Thoracic aorta (tissue), 2 donors: Measurements from ENCODE around the gene WNT6. TPM values are rescaled to one million over a fixed set of nuclear protein-coding genes. Genes with fewer than 3 reads are reported as not detected.

ENCODE experiments used
- ATAC-seq: fragments of 150-250 bp; one replicate; pipeline ENCODE4 v1.8.0; 2017; ENCODE audit warnings: low read depth; ENCODE audit not compliant: insufficient number of reproducible peaks, low FRiP score
- DNase-seq: peaks from one replicate; pipeline ENCODE4 v3.0.0-alpha.2; 2020; ENCODE audit warnings: low spot score
- H3K27ac ChIP-seq, 2 donors: fragments of 200-600 bp; sonication (generic); 1 replicate in 1 of 2; 2 replicates in 1 of 2; pipeline ENCODE4 v1.5.1; 2016; ENCODE audit warnings: mild to moderate bottlenecking in 2 of 2, moderate library complexity in 2 of 2
- H3K27me3 ChIP-seq: fragments of 200-600 bp; sonication (generic); replicated peaks from 2 replicates; pipeline ENCODE4 v1.6.0; 2016; ENCODE audit warnings: mild to moderate bottlenecking; ENCODE audit not compliant: insufficient read depth
- H3K36me3 ChIP-seq: fragments of 200-600 bp; sonication (generic); one replicate; pipeline ENCODE4 v1.5.1; 2016
- H3K4me1 ChIP-seq, 2 donors: fragments of 200-600 bp; sonication (generic); 1 replicate in 1 of 2; 2 replicates in 1 of 2; pipeline versions ENCODE4 v1.5.1 to v1.6.0; 2016; ENCODE audit warnings: low read depth in 2 of 2, mild to moderate bottlenecking in 1 of 2; ENCODE audit not compliant: control insufficient read depth in 1 of 2
- H3K4me3 ChIP-seq: fragments of 200-600 bp; sonication (generic); 2 replicates; pipeline ENCODE4 v1.5.1; 2016; ENCODE audit warnings: mild to moderate bottlenecking
- H3K9me3 ChIP-seq: fragments of 200-600 bp; sonication (generic); 2 replicates; pipeline ENCODE4 v1.5.1; 2016
- CTCF ChIP-seq: fragments of 200-600 bp; sonication (generic); IDR thresholded peaks from one replicate; pipeline ENCODE4 v1.5.1; 2019; ENCODE audit warnings: antibody characterized with exemption
- total RNA-seq, 2 donors: library from RNA; depleted of rRNA; stranded (reverse); fragments of >200 nt; gene quantifications; one replicate each; pipeline versions ENCODE4 v1.1.0 to v1.2.3, GENCODE V29; 2016

WNT6 gene
- total RNA-seq, 2 donors from 2014 or later = 0.27 to 2.5 TPM

- no peak for ATAC-seq
- TF ChIP-seq CTCF = no peak
- no peak for DNase-seq
- H3K27ac ChIP-seq = no peak overlapping the region
- H3K4me3 ChIP-seq = no peak overlapping the region
- H3K36me3 ChIP-seq = no peaks in the 10 kb centered on the region
- H3K9me3 ChIP-seq = no peaks in the 10 kb centered on the region
- peaks cover 22% of the 10 kb centered on the region for H3K27me3 ChIP-seq
- H3K4me1 ChIP-seq = peaks cover 18 to 21% of the 10 kb centered on the region in 2 donors
These were observed 1.4 kb downstream of the WNT6 start for GRCh38 chr2:218860950-218861381.

DNA sequence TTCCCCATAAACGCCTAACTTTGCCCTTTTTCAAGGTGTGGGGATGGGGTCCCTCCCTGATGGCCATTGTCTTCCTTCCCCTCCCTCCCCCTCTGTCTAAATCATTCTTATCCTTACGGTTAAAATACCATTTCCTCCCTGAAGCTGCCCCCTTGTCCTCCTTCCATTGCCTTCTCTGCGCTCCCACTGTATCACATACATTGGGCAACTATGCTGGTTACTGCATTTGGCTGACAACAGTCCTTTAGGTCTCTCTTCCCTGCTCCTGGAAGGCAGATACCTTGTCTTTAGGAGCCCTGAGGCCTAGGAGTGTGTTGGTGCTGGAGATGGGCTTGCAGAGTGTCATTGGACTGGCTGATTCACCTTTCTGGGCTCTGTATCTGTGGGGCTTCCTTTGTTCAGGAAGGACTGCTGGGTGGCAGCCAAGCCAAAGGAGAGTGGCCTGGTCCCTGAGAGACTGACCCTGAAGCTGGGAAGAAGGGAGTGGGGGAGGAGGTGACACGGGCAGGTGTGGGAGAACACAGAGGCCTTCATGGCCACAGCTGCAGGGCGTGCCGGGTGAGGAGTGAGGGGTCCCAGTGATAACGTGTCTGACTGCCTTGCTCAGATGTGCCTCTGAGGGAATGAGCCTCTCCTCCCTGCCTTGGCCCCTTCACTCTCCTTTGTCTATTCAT lies 2.2 kb downstream of the WNT6 start:
- Histone ChIP-seq H3K4me1 (peaks cover 18 to 21% of the 10 kb centered on the region in 2 donors), H3K36me3 (no peaks in the 10 kb centered on the region), H3K4me3 (no peak overlapping the region), H3K27ac (no peak overlapping the region), H3K9me3 (no peaks in the 10 kb centered on the region), H3K27me3 (peaks cover 22% of the 10 kb centered on the region)
- no peak for TF ChIP-seq CTCF
- DNase-seq (no peak), ATAC-seq (no peak)

- Histone ChIP-seq H3K9me3 (no peaks in the 10 kb centered on the region), H3K4me3 (no peak overlapping the region), H3K36me3 (no peaks in the 10 kb centered on the region), H3K27ac (no peak overlapping the region), H3K27me3 (peaks cover 22% of the 10 kb centered on the region), H3K4me1 (peaks cover 18 to 21% of the 10 kb centered on the region in 2 donors)
- ATAC-seq (no peak), DNase-seq (no peak)
- no peak for TF ChIP-seq CTCF
These were observed 3.5 kb downstream of the WNT6 start for GRCh38 chr2:218863021-218863520.

GRCh38 chr2:218865396-218865795 lies 5.8 kb downstream of the WNT6 start:
- no peak for TF ChIP-seq CTCF
- ATAC-seq = no peak
- Histone ChIP-seq H3K9me3 (no peaks in the 10 kb centered on the region), H3K27me3 (peaks cover 12% of the 10 kb centered on the region), H3K4me3 (no peak overlapping the region), H3K4me1 (peaks cover 6 to 9% of the 10 kb centered on the region in 2 donors), H3K27ac (no peak overlapping the region), H3K36me3 (no peaks in the 10 kb centered on the region)
- no peak for DNase-seq

DNA sequence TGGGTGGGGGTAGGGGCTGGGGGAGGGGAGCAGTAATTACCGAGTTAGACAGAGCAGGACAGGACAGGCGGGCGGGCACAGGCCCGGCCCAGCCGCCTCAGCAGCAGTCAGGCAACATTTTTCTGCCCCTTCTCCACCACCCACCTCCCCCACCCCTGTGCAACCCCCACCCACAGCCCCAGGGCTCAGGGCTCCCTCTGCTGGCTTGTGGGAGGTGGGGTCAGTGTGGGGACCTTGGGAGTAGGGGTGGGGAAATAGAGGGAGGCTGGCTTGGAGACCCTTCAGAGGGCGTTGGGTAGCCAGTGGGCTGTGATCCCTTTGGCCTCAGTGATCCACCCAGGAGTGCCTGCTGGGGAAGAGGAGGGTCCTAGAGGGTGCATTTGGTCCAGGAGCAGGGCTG lies 6.4 kb downstream of the WNT6 start:
- H3K27ac ChIP-seq = no peak overlapping the region
- H3K4me1 ChIP-seq = peaks cover 3 to 4% of the 10 kb centered on the region in 2 donors
- peaks cover 9% of the 10 kb centered on the region for H3K27me3 ChIP-seq
- no peaks in the 10 kb centered on the region for H3K9me3 ChIP-seq
- TF ChIP-seq CTCF = no peak
- H3K36me3 ChIP-seq = no peaks in the 10 kb centered on the region
- no peak for DNase-seq
- H3K4me3 ChIP-seq = no peak overlapping the region
- ATAC-seq = no peak
